ENCODE data around the gene CSNK1G2. TPM values are rescaled to one million over a fixed set of nuclear protein-coding genes. Genes with fewer than 3 reads are reported as not detected.

CSNK1G2 gene
- polyA plus RNA-seq, 2 of the 4 experiments (the other 2 are of a cell fraction): 15.5 to 42.0 TPM

GRCh38 chr19:1979017-1979416 lies 38.0 kb downstream of the CSNK1G2 start:
- ChIA-PET POLR2A (no interaction called here), CTCF (interaction anchor here (0.7 to 1.0 kb wide), 2 partner anchors 31 to 50 kb away, joined by 3 to 4 read pairs; no protein-coding TSS in a partner anchor)
- WGBS (ENCODE audit: missing lambda C conversion rate): 91% methylated on average over 31 of the region's 43 CpGs
- ATAC-seq (no peak), FAIRE-seq (no peak), DNase-seq (ENCODE audit: low read depth in 1 of 2, low spot score in 1 of 2) (no peak)
- TF ChIP-seq FOSB (CRISPR knock-in tag; IDR thresholded peaks at IDR 0.05) (no peak), ESRRA (IDR thresholded peaks at IDR 0.05; ENCODE audit: borderline replicate concordance, low read length) (no peak), CHD4 (IDR thresholded peaks at IDR 0.05; ENCODE audit: borderline replicate concordance) (no peak), BHLHE40 (IDR thresholded peaks at IDR 0.05; ENCODE audit: low read depth, low read length) (no peak), USF2 (IDR thresholded peaks at IDR 0.05) (no peak), CHD2 (IDR thresholded peaks at IDR 0.05; ENCODE audit: low read length, partially characterized antibody) (no peak), ZNF302 (CRISPR knock-in tag; IDR thresholded peaks at IDR 0.05) (no peak), RNF2 (IDR thresholded peaks at IDR 0.05; ENCODE audit: borderline replicate concordance, low read depth) (no peak), NFE2L2 (conservative IDR thresholded peaks at IDR 0.05; ENCODE audit: low read length) (no peak), HEYL (CRISPR knock-in tag; IDR thresholded peaks at IDR 0.05) (no peak), POLR2AphosphoS2 (conservative IDR thresholded peaks at IDR 0.05; ENCODE audit: low read length) (no peak), E2F6 (IDR thresholded peaks at IDR 0.05; ENCODE audit: borderline replicate concordance, low read depth) (no peak), POLR2A (IDR thresholded peaks at IDR 0.05; ENCODE audit: low read length) (no peak), REST (IDR thresholded peaks at IDR 0.05) (no peak), RCOR1 (IDR thresholded peaks at IDR 0.05; ENCODE audit: low read depth, low read length) (no peak), CBX2 (IDR thresholded peaks at IDR 0.05; ENCODE audit: borderline replicate concordance, low read depth) (no peak), CTCF (IDR thresholded peaks at IDR 0.05) (no peak), FOSL2 (IDR thresholded peaks at IDR 0.05) (no peak), FOSL2 (CRISPR knock-in tag; IDR thresholded peaks at IDR 0.05) (no peak), HMGXB4 (CRISPR knock-in tag; IDR thresholded peaks at IDR 0.05; ENCODE audit: borderline replicate concordance) (no peak), MAFK (IDR thresholded peaks at IDR 0.05; ENCODE audit: partially characterized antibody) (no peak)
- H3K4me1 ChIP-seq: no peaks in the 10 kb centered on the region
- H3K4me3 ChIP-seq: no peak overlapping the region
- H3K27ac ChIP-seq: no peak overlapping the region
- H3K9me3 ChIP-seq: no peaks in the 10 kb centered on the region
- no peak overlapping the region for H3K4me2 ChIP-seq

All from A549 (cell line).